ENCODE measurements around the gene TRAPPC6A. TPM values are rescaled to one million over a fixed set of nuclear protein-coding genes. Genes with fewer than 3 reads are reported as not detected.

The TRAPPC6A gene
- total and polyA plus RNA-seq, 2 of the 4 experiments (the other 2 are of a cell fraction) = 4.1 to 13.4 TPM

DNA sequence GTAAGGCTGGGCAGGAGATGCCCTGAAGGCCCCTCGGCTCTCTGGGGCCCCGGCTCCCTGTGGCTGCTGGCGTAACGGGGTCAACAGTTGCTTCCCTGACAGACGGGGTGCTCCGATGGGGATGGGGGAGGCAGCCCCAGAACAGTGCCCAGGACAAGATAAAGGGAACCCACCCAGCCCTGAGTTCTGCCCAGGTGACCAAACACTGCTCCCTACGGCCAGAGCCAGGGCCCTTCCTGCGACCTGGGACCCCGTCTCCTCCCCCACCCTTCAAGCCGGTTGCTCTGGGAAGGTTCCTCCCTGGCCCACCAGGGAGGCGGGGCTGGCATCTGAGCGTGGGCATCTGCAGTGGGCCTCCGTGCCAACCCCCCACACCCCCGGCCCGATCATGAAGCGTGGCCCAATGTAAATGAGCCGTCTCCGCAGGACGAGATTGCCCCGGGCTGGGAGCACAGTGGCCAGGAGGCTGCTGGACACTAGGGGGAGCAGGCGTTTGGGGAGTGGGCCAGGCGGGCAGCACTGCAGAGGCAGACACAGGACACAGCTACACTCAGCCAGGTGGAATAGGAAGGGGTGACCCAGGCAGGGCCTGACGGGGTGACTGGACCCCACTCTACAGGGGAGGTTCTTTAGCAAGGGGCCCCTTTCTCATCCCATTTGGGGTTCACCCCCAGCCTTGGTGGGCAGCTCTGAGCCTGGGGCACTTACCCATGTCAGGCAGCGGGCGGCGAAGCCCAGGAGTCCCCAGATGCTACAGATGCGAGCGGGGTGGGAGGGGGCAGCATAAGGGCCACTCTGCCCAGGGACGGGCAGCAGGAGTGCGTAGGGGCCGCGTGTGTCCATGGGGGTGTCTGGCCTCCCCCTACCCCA lies 16.1 kb downstream of the TRAPPC6A start:
- Histone ChIP-seq H3K9ac (ENCODE audit: low read depth, low read length) (no peak overlapping the region), H3K4me1 (ENCODE audit: control insufficient read depth, insufficient read depth, low read length) (peaks cover 2% of the 10 kb centered on the region; the same call in 1 of the 2 replicates), H3K4ac (ENCODE audit: low read depth, low read length) (no peak overlapping the region), H4K91ac (ENCODE audit: insufficient read depth, low read depth, low read length) (no peak overlapping the region), H2AFZ (replicated peaks; ENCODE audit: low read length, poor library complexity) (peak overlapping the region; percentile 73), H3K79me1 (ENCODE audit: low read depth in 1 of 2, low read length in 2 of 2) (no peaks in the 10 kb centered on the region), H3K27me3 (ENCODE audit: control insufficient read depth, insufficient read depth, low read length) (peaks cover 22% of the 10 kb centered on the region), H3K56ac (ENCODE audit: extremely low read depth, insufficient read depth, low read length) (no peak overlapping the region), H2BK15ac (ENCODE audit: low read depth, low read length) (no peak overlapping the region), H4K20me1 (ENCODE audit: insufficient read depth, low read length) (peaks cover 5% of the 10 kb centered on the region; the same call in 1 of the 2 replicates), H3K36me3 (ENCODE audit: control insufficient read depth, insufficient read depth, low read length) (no peaks in the 10 kb centered on the region), H3K4me2 (ENCODE audit: low read depth, low read length) (no peak overlapping the region), H2AK9ac (replicated peaks; ENCODE audit: low read depth, low read length, poor library complexity) (peak overlapping the region; percentile 50), H2BK20ac (ENCODE audit: low read depth, low read length) (no peak overlapping the region), H4K8ac (ENCODE audit: low read depth in 2 of 2, low read length in 2 of 2) (no peak overlapping the region), H3K23ac (ENCODE audit: low read depth, low read length) (no peak overlapping the region), H3K9me1 (ENCODE audit: insufficient read depth, low read length) (no peaks in the 10 kb centered on the region), H4K5ac (ENCODE audit: low read depth, low read length) (no peak overlapping the region), H2AK5ac (ENCODE audit: low read depth, low read length) (no peak overlapping the region), H3K27ac (ENCODE audit: insufficient read depth, low read length) (no peak overlapping the region), H2BK120ac (ENCODE audit: low read depth, low read length) (no peak overlapping the region), H3K9me3 (ENCODE audit: control insufficient read depth, insufficient read depth, low read length) (no peaks in the 10 kb centered on the region), H3K4me3 (ENCODE audit: insufficient read depth, low read depth, low read length) (no peak overlapping the region), H3K18ac (ENCODE audit: low read depth, low read length) (no peak overlapping the region), H2BK5ac (ENCODE audit: low read depth, low read length, poor library complexity, severe bottlenecking) (no peak overlapping the region), H3K14ac (replicated peaks; ENCODE audit: low read depth, low read length) (no peak overlapping the region)
- TF ChIP-seq BHLHE40 (IDR thresholded peaks at IDR 0.05; ENCODE audit: low read depth, low read length) (no peak), RAD21 (IDR thresholded peaks at IDR 0.05; ENCODE audit: low read length) (peak; percentile 67), MAZ (IDR thresholded peaks at IDR 0.05; ENCODE audit: borderline replicate concordance, low read depth, low read length) (peak; percentile 23; the same call in 1 of the 2 replicates), SMC3 (IDR thresholded peaks at IDR 0.05; ENCODE audit: low read depth, low read length) (peak; percentile 64)
- TF ChIP-seq, protein P1, sequence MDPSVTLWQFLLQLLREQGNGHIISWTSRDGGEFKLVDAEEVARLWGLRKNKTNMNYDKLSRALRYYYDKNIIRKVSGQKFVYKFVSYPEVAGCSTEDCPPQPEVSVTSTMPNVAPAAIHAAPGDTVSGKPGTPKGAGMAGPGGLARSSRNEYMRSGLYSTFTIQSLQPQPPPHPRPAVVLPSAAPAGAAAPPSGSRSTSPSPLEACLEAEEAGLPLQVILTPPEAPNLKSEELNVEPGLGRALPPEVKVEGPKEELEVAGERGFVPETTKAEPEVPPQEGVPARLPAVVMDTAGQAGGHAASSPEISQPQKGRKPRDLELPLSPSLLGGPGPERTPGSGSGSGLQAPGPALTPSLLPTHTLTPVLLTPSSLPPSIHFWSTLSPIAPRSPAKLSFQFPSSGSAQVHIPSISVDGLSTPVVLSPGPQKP (IDR thresholded peaks at IDR 0.05; ENCODE audit: borderline replicate concordance, low read depth, low read length) = no peak
- TF ChIP-seq, protein P2, sequence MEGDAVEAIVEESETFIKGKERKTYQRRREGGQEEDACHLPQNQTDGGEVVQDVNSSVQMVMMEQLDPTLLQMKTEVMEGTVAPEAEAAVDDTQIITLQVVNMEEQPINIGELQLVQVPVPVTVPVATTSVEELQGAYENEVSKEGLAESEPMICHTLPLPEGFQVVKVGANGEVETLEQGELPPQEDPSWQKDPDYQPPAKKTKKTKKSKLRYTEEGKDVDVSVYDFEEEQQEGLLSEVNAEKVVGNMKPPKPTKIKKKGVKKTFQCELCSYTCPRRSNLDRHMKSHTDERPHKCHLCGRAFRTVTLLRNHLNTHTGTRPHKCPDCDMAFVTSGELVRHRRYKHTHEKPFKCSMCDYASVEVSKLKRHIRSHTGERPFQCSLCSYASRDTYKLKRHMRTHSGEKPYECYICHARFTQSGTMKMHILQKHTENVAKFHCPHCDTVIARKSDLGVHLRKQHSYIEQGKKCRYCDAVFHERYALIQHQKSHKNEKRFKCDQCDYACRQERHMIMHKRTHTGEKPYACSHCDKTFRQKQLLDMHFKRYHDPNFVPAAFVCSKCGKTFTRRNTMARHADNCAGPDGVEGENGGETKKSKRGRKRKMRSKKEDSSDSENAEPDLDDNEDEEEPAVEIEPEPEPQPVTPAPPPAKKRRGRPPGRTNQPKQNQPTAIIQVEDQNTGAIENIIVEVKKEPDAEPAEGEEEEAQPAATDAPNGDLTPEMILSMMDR (conservative IDR thresholded peaks at IDR 0.05; ENCODE audit: low read depth, low read length) = peak; percentile 64
- peak; percentile 84 for ATAC-seq (ENCODE audit: low read depth)
- dilution Hi-C loops (cut with HindIII; ENCODE audit: low sequenced_read_pairs, unreplicated experiment) (no loop called here), in situ Hi-C loops (cut with MboI; ENCODE audit: low sequenced_read_pairs) (no loop called here), intact Hi-C loops (cut with micrococcal nuclease) (loop anchor here (1.0 kb wide), 2 partner anchors 86 to 176 kb away; no protein-coding TSS in a partner anchor)
- DNase-seq = peak; percentile 28
- ChIA-PET CTCF (interaction anchor here (0.6 kb wide), 1 partner anchor 87 kb away, joined by 3 read pairs; no protein-coding TSS in a partner anchor), POLR2A (ENCODE audit: unreplicated experiment) (no interaction called here)
- 20% methylated on average over 2 of the region's 32 CpGs; no CpG with 5 or more reads in 1 of the 2 experiments for WGBS, 2 experiments (ENCODE audit: extremely low coverage in 2 of 2, insufficient read length in 1 of 2)
- BruUV-seq (replicated peaks) = no TSS peak

Data from IMR-90 (cell line).